Esophagus squamous epithelium (tissue), 5 donors: Measurements from ENCODE around the gene MSMB. TPM values are rescaled to one million over a fixed set of nuclear protein-coding genes. Genes with fewer than 3 reads are reported as not detected.

Experiments used
- DNase-seq: peaks from one replicate; lab custom pipeline; 2025; lab: John Stamatoyannopoulos, UW
- H3K27ac ChIP-seq, 4 donors: fragments of 200-600 bp; sonication (generic); one replicate each; pipeline ENCODE4 v1.5.1; 2016 to 2019; ENCODE audit warnings: mild to moderate bottlenecking in 1 of 4
- H3K27me3 ChIP-seq, 4 donors: fragments of 200-600 bp; sonication (generic); 1 replicate in 3 of 4; 2 replicates in 1 of 4; pipeline versions ENCODE4 v1.5.1 to v1.6.0; 2017 to 2021; ENCODE audit warnings: antibody characterized with exemption in 1 of 4
- H3K36me3 ChIP-seq, 3 donors: fragments of 200-600 bp; sonication (generic); one replicate each; pipeline ENCODE4 v1.5.1; 2016 to 2019
- H3K4me1 ChIP-seq, 3 donors: fragments of 200-600 bp; sonication (generic); one replicate each; pipeline ENCODE4 v1.5.1; 2017 to 2019
- H3K4me3 ChIP-seq, 4 donors: fragments of 200-600 bp; sonication (generic); 1 replicate in 3 of 4; 2 replicates in 1 of 4; pipeline ENCODE4 v1.5.1; 2016 to 2019; ENCODE audit warnings: mild to moderate bottlenecking in 2 of 4, moderate library complexity in 1 of 4
- H3K9me3 ChIP-seq, 3 donors: fragments of 200-600 bp; sonication (generic); one replicate each; pipeline ENCODE4 v1.5.1; 2016 to 2019
- CTCF ChIP-seq, 6 experiments: fragments of 450-650 bp in 4 of 6; fragments of 200-600 bp in 2 of 6; sonication (generic) in 2 of 6; IDR thresholded peaks; one replicate each; pipeline ENCODE4 v1.5.1; 2016 to 2019; ENCODE audit warnings: antibody characterized with exemption in 6 of 6, mild to moderate bottlenecking in 4 of 6, moderate library complexity in 4 of 6
- POLR2A ChIP-seq, 4 donors: fragments of 450-650 bp; IDR thresholded peaks; one replicate each; pipeline ENCODE4 v1.6.1; 2017; ENCODE audit warnings: antibody characterized with exemption in 4 of 4, mild to moderate bottlenecking in 4 of 4, moderate library complexity in 3 of 4
- WGBS, 2 donors: methylation state at CpG; one replicate each; pipeline ENCODE4 v1.1.5; 2018; 5-methylcytosine and 5-hydroxymethylcytosine counted together
- intact Hi-C: fragments of 100-400 bp; cut with DNase I; formaldehyde crosslinking; loops from one replicate; pipeline ENCODE4 v1.15.0; 2022
- total RNA-seq, 4 donors: library from RNA; depleted of rRNA; stranded (reverse); fragments of >200 nt; gene quantifications; one replicate each; pipeline ENCODE4 v1.1.0, GENCODE V29; 2016
- donor health status: DM: yes; HTN: yes; CAD: no.

MSMB gene
- total RNA-seq, 4 donors from 2014 or later, result 8.4 TPM; not detected in 3

DNA sequence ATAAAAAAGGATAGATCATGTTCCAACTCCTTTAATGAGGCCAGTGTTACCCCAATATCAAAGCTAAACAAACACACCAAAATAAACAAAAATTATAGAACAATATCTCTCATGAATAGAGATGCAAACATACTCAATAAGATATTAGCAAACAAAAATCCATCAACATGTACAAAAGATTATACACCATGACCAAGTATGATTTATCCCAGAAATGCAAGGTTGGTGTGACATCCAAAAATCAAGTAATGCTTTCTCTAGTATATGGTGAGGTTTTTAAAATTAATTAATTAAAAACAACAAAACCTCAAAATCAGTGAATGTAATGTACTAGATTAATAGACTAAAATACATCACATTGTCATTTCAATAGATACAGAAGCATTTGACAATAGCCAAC is 11.0 kb upstream of the MSMB start:
- peaks cover 0 to 3% (median 0%) of the 10 kb centered on the region in 4 donors for H3K27me3 ChIP-seq
- DNase-seq, result no peak
- H3K4me3 ChIP-seq, result no peak overlapping the region
- TF ChIP-seq CTCF (IDR thresholded peaks at IDR 0.05) (no peak), POLR2A (IDR thresholded peaks at IDR 0.05) (no peak)
- H3K36me3 ChIP-seq, result no peaks in the 10 kb centered on the region
- intact Hi-C loops, result no loop called here
- H3K4me1 ChIP-seq, result peaks cover 5 to 20% (median 8%) of the 10 kb centered on the region in 3 donors
- no peak overlapping the region for H3K27ac ChIP-seq
- H3K9me3 ChIP-seq, result peaks cover 0 to 6% (median 0%) of the 10 kb centered on the region in 3 donors

DNA sequence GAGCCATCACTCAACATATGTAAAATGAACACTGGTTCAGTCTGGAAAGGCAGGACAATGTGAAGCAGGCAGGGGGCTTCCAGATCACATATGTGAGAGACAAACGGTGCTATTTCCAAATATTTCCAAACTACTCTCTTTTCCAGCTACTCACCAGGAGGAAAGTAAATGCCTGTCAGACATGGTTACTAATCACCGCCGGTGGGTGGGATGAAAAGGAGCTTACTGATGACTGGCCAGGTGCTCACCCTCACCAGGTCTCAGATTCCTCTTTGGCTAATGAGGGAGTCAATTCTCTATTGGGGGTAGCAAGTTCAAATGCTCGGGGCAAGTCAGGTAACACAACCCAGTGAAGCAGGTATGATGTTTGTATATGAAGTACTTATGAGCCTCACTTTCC is 9.7 kb upstream of the MSMB start:
- 78 to 84% methylated on average over 4 of the region's 4 CpGs for WGBS, 2 donors
- no peak overlapping the region for H3K27ac ChIP-seq
- H3K27me3 ChIP-seq, result peaks cover 0 to 7% (median 0%) of the 10 kb centered on the region in 4 donors
- no peak for DNase-seq
- H3K4me3 ChIP-seq, result no peak overlapping the region
- H3K36me3 ChIP-seq, result no peaks in the 10 kb centered on the region
- intact Hi-C loops, result no loop called here
- H3K9me3 ChIP-seq, result peaks cover 0 to 6% (median 0%) of the 10 kb centered on the region in 3 donors
- no peak for TF ChIP-seq POLR2A (IDR thresholded peaks at IDR 0.05)
- no peak for TF ChIP-seq CTCF (IDR thresholded peaks at IDR 0.05)
- H3K4me1 ChIP-seq, result peaks cover 5 to 31% (median 10%) of the 10 kb centered on the region in 3 donors

GRCh38 chr10:46053534-46054434 is 7.7 kb upstream of the MSMB start:
- H3K27ac ChIP-seq, result no peak overlapping the region
- no peak for TF ChIP-seq CTCF (IDR thresholded peaks at IDR 0.05)
- TF ChIP-seq POLR2A (IDR thresholded peaks at IDR 0.05), result no peak
- 47 to 53% methylated on average over 8 to 9 of the region's 9 CpGs for WGBS, 2 donors
- H3K9me3 ChIP-seq, result peaks cover 0 to 6% (median 0%) of the 10 kb centered on the region in 3 donors
- H3K4me1 ChIP-seq, result peaks cover 5 to 31% (median 10%) of the 10 kb centered on the region in 3 donors
- intact Hi-C loops, result no loop called here
- H3K36me3 ChIP-seq, result no peaks in the 10 kb centered on the region
- no peak overlapping the region for H3K4me3 ChIP-seq
- peaks cover 0 to 7% (median 0%) of the 10 kb centered on the region in 4 donors for H3K27me3 ChIP-seq
- DNase-seq, result no peak

GRCh38 chr10:46052791-46053375 is 6.8 kb upstream of the MSMB start:
- peaks cover 0 to 7% (median 0%) of the 10 kb centered on the region in 4 donors for H3K27me3 ChIP-seq
- peaks cover 5 to 39% (median 10%) of the 10 kb centered on the region in 3 donors for H3K4me1 ChIP-seq
- H3K27ac ChIP-seq, result peak overlapping the region; percentile 8 to 49 (median 25)
- no peaks in the 10 kb centered on the region for H3K36me3 ChIP-seq
- H3K4me3 ChIP-seq, result no peak overlapping the region
- 16 to 48% methylated on average over 3 to 4 of the region's 6 CpGs for WGBS, 2 donors
- peaks cover 0 to 6% (median 0%) of the 10 kb centered on the region in 3 donors for H3K9me3 ChIP-seq
- intact Hi-C loops, result no loop called here
- no peak for TF ChIP-seq CTCF (IDR thresholded peaks at IDR 0.05)
- TF ChIP-seq POLR2A (IDR thresholded peaks at IDR 0.05), result no peak
- DNase-seq, result no peak
